ENCODE results near the gene MAST2. TPM values are rescaled to one million over a fixed set of nuclear protein-coding genes. Genes with fewer than 3 reads are reported as not detected.

MAST2 gene
- total and polyA plus RNA-seq, 2 of the 4 experiments (the other 2 are of a cell fraction) = 14.2 to 41.0 TPM

DNA sequence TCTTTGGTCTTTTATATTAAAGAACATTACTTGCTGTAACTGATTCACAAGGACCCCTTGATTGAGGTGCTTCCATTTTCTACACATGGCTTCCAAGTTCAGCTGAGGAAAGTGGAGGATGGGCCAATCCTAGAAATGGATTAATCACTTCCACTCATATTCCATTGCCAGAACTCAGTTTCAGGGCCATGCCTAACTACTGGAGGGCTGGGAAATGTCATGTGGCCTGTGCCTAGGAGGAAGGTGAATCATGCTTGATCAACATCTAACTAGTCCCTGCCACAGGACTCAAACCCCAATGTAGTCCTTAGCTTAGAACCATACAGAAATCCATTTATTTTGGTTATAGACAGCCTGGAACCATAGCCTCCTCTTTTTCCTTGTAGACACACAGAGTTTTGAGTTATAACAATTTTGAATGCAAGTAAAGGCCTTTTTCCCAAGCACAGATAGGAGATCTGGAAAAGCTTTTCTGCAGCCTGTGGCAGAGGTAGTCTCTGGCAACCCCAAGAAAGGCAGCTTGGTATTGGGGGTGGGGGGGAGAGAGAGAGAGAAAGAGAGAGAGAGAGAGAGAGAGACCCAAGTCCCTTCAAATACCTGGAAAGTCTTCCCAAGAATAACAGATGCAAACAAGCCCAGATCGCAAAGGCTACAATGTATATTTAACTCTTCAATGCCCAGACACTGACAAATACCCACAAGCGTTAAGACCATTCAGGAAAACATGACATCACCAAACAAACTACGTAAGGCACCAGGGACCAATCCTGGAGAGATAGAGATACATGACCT lies 12.5 kb downstream of the MAST2 start:
- Histone ChIP-seq H3K4me2 (ENCODE audit: low read depth, low read length) (no peak overlapping the region), H3K79me1 (ENCODE audit: low read depth in 1 of 2, low read length in 2 of 2) (peaks cover 23 to 40% of the 10 kb centered on the region in 2 experiments), H3K18ac (ENCODE audit: low read depth, low read length) (no peak overlapping the region), H2BK120ac (ENCODE audit: low read depth, low read length) (no peak overlapping the region), H2BK20ac (ENCODE audit: low read depth, low read length) (no peak overlapping the region), H3K4ac (ENCODE audit: low read depth, low read length) (no peak overlapping the region), H4K91ac (ENCODE audit: insufficient read depth, low read depth, low read length) (no peak overlapping the region), H2AK5ac (ENCODE audit: low read depth, low read length) (no peak overlapping the region), H2AFZ (replicated peaks; ENCODE audit: low read length, poor library complexity) (no peak overlapping the region), H2BK15ac (ENCODE audit: low read depth, low read length) (no peak overlapping the region), H3K36me3 (ENCODE audit: control insufficient read depth, insufficient read depth, low read length) (no peaks in the 10 kb centered on the region), H4K5ac (ENCODE audit: low read depth, low read length) (no peak overlapping the region), H3K23ac (ENCODE audit: low read depth, low read length) (no peak overlapping the region), H2AK9ac (replicated peaks; ENCODE audit: low read depth, low read length, poor library complexity) (no peak overlapping the region), H3K27ac (ENCODE audit: insufficient read depth, low read length) (no peak overlapping the region), H3K14ac (replicated peaks; ENCODE audit: low read depth, low read length) (no peak overlapping the region), H4K20me1 (ENCODE audit: insufficient read depth, low read length) (peaks cover 1% of the 10 kb centered on the region), H4K8ac (ENCODE audit: low read depth in 2 of 2, low read length in 2 of 2) (no peak overlapping the region), H3K27me3 (ENCODE audit: control insufficient read depth, insufficient read depth, low read length) (no peaks in the 10 kb centered on the region), H2BK5ac (ENCODE audit: low read depth, low read length, poor library complexity, severe bottlenecking) (no peak overlapping the region), H3K9me3 (ENCODE audit: control insufficient read depth, insufficient read depth, low read length) (peaks cover 1% of the 10 kb centered on the region), H3K9me1 (ENCODE audit: insufficient read depth, low read length) (no peaks in the 10 kb centered on the region), H3K9ac (ENCODE audit: low read depth, low read length) (no peak overlapping the region), H3K4me3 (ENCODE audit: insufficient read depth, low read depth, low read length) (no peak overlapping the region), H3K56ac (ENCODE audit: extremely low read depth, insufficient read depth, low read length) (no peak overlapping the region), H3K4me1 (ENCODE audit: control insufficient read depth, insufficient read depth, low read length) (no peaks in the 10 kb centered on the region; the same call in 1 of the 2 replicates)
- in situ Hi-C loops (cut with MboI; ENCODE audit: low sequenced_read_pairs) (no loop called here), dilution Hi-C loops (cut with HindIII; ENCODE audit: low sequenced_read_pairs, unreplicated experiment) (no loop called here), intact Hi-C loops (cut with micrococcal nuclease) (no loop called here)
- WGBS, 2 experiments (ENCODE audit: extremely low coverage in 2 of 2, insufficient read length in 1 of 2) = no CpG with 5 or more reads among the region's 3 CpGs
- DNase-seq (peak; percentile 39), ATAC-seq (ENCODE audit: low read depth) (no peak)
- TF ChIP-seq MXI1 (IDR thresholded peaks at IDR 0.05; ENCODE audit: borderline replicate concordance, low read depth, low read length) = no peak
- TF ChIP-seq RFX5 (IDR thresholded peaks at IDR 0.05; ENCODE audit: low read depth, low read length) = no peak
- TF ChIP-seq, protein P1, sequence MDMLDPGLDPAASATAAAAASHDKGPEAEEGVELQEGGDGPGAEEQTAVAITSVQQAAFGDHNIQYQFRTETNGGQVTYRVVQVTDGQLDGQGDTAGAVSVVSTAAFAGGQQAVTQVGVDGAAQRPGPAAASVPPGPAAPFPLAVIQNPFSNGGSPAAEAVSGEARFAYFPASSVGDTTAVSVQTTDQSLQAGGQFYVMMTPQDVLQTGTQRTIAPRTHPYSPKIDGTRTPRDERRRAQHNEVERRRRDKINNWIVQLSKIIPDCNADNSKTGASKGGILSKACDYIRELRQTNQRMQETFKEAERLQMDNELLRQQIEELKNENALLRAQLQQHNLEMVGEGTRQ (IDR thresholded peaks at IDR 0.05; ENCODE audit: low read depth, low read length) = no peak
- TF ChIP-seq POLR2A (IDR thresholded peaks at IDR 0.05; ENCODE audit: low read depth, low read length) = no peak
- no peak for TF ChIP-seq FOS (IDR thresholded peaks at IDR 0.05; ENCODE audit: low read depth, low read length)
- TF ChIP-seq BHLHE40 (IDR thresholded peaks at IDR 0.05; ENCODE audit: low read depth, low read length) = no peak
- no peak for TF ChIP-seq SMC3 (IDR thresholded peaks at IDR 0.05; ENCODE audit: low read depth, low read length)
- TF ChIP-seq MAFK (IDR thresholded peaks at IDR 0.05; ENCODE audit: low read depth, low read length) = no peak
- TF ChIP-seq, protein P2, sequence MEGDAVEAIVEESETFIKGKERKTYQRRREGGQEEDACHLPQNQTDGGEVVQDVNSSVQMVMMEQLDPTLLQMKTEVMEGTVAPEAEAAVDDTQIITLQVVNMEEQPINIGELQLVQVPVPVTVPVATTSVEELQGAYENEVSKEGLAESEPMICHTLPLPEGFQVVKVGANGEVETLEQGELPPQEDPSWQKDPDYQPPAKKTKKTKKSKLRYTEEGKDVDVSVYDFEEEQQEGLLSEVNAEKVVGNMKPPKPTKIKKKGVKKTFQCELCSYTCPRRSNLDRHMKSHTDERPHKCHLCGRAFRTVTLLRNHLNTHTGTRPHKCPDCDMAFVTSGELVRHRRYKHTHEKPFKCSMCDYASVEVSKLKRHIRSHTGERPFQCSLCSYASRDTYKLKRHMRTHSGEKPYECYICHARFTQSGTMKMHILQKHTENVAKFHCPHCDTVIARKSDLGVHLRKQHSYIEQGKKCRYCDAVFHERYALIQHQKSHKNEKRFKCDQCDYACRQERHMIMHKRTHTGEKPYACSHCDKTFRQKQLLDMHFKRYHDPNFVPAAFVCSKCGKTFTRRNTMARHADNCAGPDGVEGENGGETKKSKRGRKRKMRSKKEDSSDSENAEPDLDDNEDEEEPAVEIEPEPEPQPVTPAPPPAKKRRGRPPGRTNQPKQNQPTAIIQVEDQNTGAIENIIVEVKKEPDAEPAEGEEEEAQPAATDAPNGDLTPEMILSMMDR (conservative IDR thresholded peaks at IDR 0.05; ENCODE audit: low read depth, low read length) = no peak
- TF ChIP-seq NFE2L2 (IDR thresholded peaks at IDR 0.05; ENCODE audit: low read depth, low read length) = no peak
- TF ChIP-seq RAD21 (IDR thresholded peaks at IDR 0.05; ENCODE audit: low read length) = no peak
- CTCF ChIA-PET = no interaction called here
- no TSS peak for BruUV-seq (replicated peaks)
- POLR2A ChIA-PET (ENCODE audit: unreplicated experiment) = no interaction called here

Data from IMR-90 (cell line).